Prostate gland (tissue), 2 donors: ENCODE results near the gene ZEB2. TPM values are rescaled to one million over a fixed set of nuclear protein-coding genes. Genes with fewer than 3 reads are reported as not detected.

Experiments used
- DNase-seq: peaks from one replicate; pipeline ENCODE4 v3.0.0-alpha.2; 2019; ENCODE audit warnings: low spot score
- H3K27ac ChIP-seq, 2 donors: fragments of 200-600 bp; sonication (generic); 2 replicates each; pipeline ENCODE4 v1.5.1; 2017 to 2019
- H3K27me3 ChIP-seq: fragments of 200-600 bp; sonication (generic); replicated peaks from 2 replicates; pipeline ENCODE4 v1.5.1; 2019; ENCODE audit not compliant: insufficient read depth
- H3K36me3 ChIP-seq, 2 donors: fragments of 200-600 bp; sonication (generic); 1 replicate in 1 of 2; 2 replicates in 1 of 2; pipeline versions ENCODE4 v1.5.1 to v1.8.1; 2017 to 2019
- H3K4me1 ChIP-seq: fragments of 200-600 bp; sonication (generic); replicated peaks from 2 replicates; pipeline ENCODE4 v1.5.1; 2019
- H3K4me3 ChIP-seq, 2 donors: fragments of 200-600 bp; sonication (generic); 2 replicates each; pipeline ENCODE4 v1.5.1; 2017 to 2019
- H3K9me3 ChIP-seq: fragments of 200-600 bp; sonication (generic); 2 replicates; pipeline ENCODE4 v1.5.1; 2017
- CTCF ChIP-seq, 4 experiments: fragments of 200-600 bp in 2 of 4; fragments of 450-650 bp in 2 of 4; sonication (generic) in 2 of 4; IDR thresholded peaks; 1 replicate in 3 of 4; 2 replicates in 1 of 4; pipeline ENCODE4 v1.5.1; 2016 to 2019; ENCODE audit warnings: antibody characterized with exemption in 4 of 4, mild to moderate bottlenecking in 2 of 4, moderate library complexity in 2 of 4
- POLR2A ChIP-seq: fragments of 450-650 bp; IDR thresholded peaks from one replicate; pipeline ENCODE4 v1.6.1; 2016; ENCODE audit warnings: antibody characterized with exemption, mild to moderate bottlenecking
- POLR2AphosphoS5 ChIP-seq: sonication (generic); formaldehyde crosslinking; IDR thresholded peaks from one replicate; pipeline ENCODE4 v1.6.1; 2017; ENCODE audit warnings: antibody characterized with exemption
- WGBS: methylation state at CpG from one replicate; pipeline ENCODE4 v1.1.5; 2018; 5-methylcytosine and 5-hydroxymethylcytosine counted together
- intact Hi-C: fragments of 100-400 bp; cut with DNase I; formaldehyde crosslinking; loops from one replicate; pipeline ENCODE4 v1.14.2; 2022
- total RNA-seq, 2 donors: library from RNA; depleted of rRNA; stranded (reverse); fragments of >200 nt; gene quantifications; one replicate each; pipeline ENCODE4 v1.1.0, GENCODE V29; 2016

The ZEB2 gene
- total RNA-seq, 2 donors from 2014 or later, result 13.1 to 80.4 TPM

GRCh38 chr2:144512891-144513351, 7.0 kb downstream of the ZEB2 start:
- TF ChIP-seq CTCF (IDR thresholded peaks at IDR 0.05), result no peak
- no peak for TF ChIP-seq POLR2A
- no peak for TF ChIP-seq POLR2AphosphoS5
- H3K27me3 ChIP-seq, result peaks cover 7% of the 10 kb centered on the region
- WGBS, result 29% methylated on average over 5 of the region's 5 CpGs
- H3K4me1 ChIP-seq, result no peaks in the 10 kb centered on the region
- no peaks in the 10 kb centered on the region for H3K9me3 ChIP-seq
- H3K36me3 ChIP-seq, result no peaks in the 10 kb centered on the region
- intact Hi-C loops, result no loop called here
- H3K27ac ChIP-seq, result peak overlapping the region; percentile 84
- H3K4me3 ChIP-seq, result no peak overlapping the region
- no peak for DNase-seq

GRCh38 chr2:144512470-144512869, 7.4 kb downstream of the ZEB2 start:
- Histone ChIP-seq H3K27ac (peak overlapping the region in 1 of 2 donors; percentile 84), H3K9me3 (no peaks in the 10 kb centered on the region), H3K27me3 (peaks cover 7% of the 10 kb centered on the region), H3K36me3 (no peaks in the 10 kb centered on the region), H3K4me1 (no peaks in the 10 kb centered on the region), H3K4me3 (no peak overlapping the region)
- WGBS, result 43% methylated on average over 3 of the region's 3 CpGs
- intact Hi-C loops, result no loop called here
- DNase-seq, result no peak
- no peak for TF ChIP-seq POLR2A
- no peak for TF ChIP-seq POLR2AphosphoS5
- no peak for TF ChIP-seq CTCF (IDR thresholded peaks at IDR 0.05)

- no peak overlapping the region for H3K4me3 ChIP-seq
- no peaks in the 10 kb centered on the region for H3K4me1 ChIP-seq
- peaks cover 2% of the 10 kb centered on the region for H3K27me3 ChIP-seq
- WGBS, result 26% methylated on average over 3 of the region's 3 CpGs
- intact Hi-C loops, result no loop called here
- H3K9me3 ChIP-seq, result no peaks in the 10 kb centered on the region
- H3K36me3 ChIP-seq, result no peaks in the 10 kb centered on the region
- no peak overlapping the region for H3K27ac ChIP-seq
- no peak for DNase-seq
- TF ChIP-seq CTCF (IDR thresholded peaks at IDR 0.05), result no peak
- TF ChIP-seq POLR2AphosphoS5, result no peak
- TF ChIP-seq POLR2A, result no peak
Measured at GRCh38 chr2:144511937-144512336, 8.0 kb downstream of the ZEB2 start.

GRCh38 chr2:144511226-144511810, 8.6 kb downstream of the ZEB2 start:
- Histone ChIP-seq H3K27me3 (peaks cover 2% of the 10 kb centered on the region), H3K9me3 (no peaks in the 10 kb centered on the region), H3K4me3 (no peak overlapping the region), H3K27ac (peak overlapping the region; percentile 36 to 44), H3K4me1 (no peaks in the 10 kb centered on the region), H3K36me3 (no peaks in the 10 kb centered on the region)
- DNase-seq, result no peak
- intact Hi-C loops, result no loop called here
- 42% methylated on average over 3 of the region's 3 CpGs for WGBS
- no peak for TF ChIP-seq CTCF (IDR thresholded peaks at IDR 0.05)
- TF ChIP-seq POLR2AphosphoS5, result no peak
- TF ChIP-seq POLR2A, result no peak

GRCh38 chr2:144510294-144510991, 9.5 kb downstream of the ZEB2 start:
- no peak for DNase-seq
- Histone ChIP-seq H3K9me3 (no peaks in the 10 kb centered on the region), H3K27ac (peak overlapping the region; percentile 37 to 44), H3K4me3 (no peak overlapping the region), H3K36me3 (no peaks in the 10 kb centered on the region), H3K4me1 (no peaks in the 10 kb centered on the region), H3K27me3 (peaks cover 2% of the 10 kb centered on the region)
- WGBS, result 56% methylated on average over 15 of the region's 15 CpGs
- intact Hi-C loops, result no loop called here
- TF ChIP-seq CTCF (IDR thresholded peaks at IDR 0.05) (no peak), POLR2AphosphoS5 (no peak), POLR2A (no peak)
